IMR-90 (cell line): ENCODE measurements around the gene VILL.

Source experiments
- CEBPB ChIP-seq: IDR thresholded peaks from 2 replicates; pipeline ENCODE4 v1.6.1; 2012; ENCODE audit warnings: low read depth, low read length, improper control_type of control experiment
- CTCF ChIP-seq: conservative IDR thresholded peaks from 2 replicates; pipeline ENCODE4 v1.5.1; 2012; ENCODE audit warnings: mild to moderate bottlenecking, low read depth, low read length, improper control_type of control experiment
- MAFK ChIP-seq: IDR thresholded peaks from 2 replicates; pipeline ENCODE4 v1.6.1; 2012; ENCODE audit warnings: low read depth, low read length, improper control_type of control experiment
- MXI1 ChIP-seq: IDR thresholded peaks from 2 replicates; pipeline ENCODE4 v1.6.1; 2012; ENCODE audit warnings: low read depth, mild to moderate bottlenecking, low read length, moderate library complexity, borderline replicate concordance
- POLR2A ChIP-seq: IDR thresholded peaks from 2 replicates; pipeline ENCODE4 v1.6.1; 2012; ENCODE audit warnings: mild to moderate bottlenecking, low read depth, low read length
- RAD21 ChIP-seq: IDR thresholded peaks from 2 replicates; pipeline ENCODE4 v1.6.1; 2012; ENCODE audit warnings: low read length, improper control_type of control experiment
- RFX5 ChIP-seq: IDR thresholded peaks from 2 replicates; pipeline ENCODE4 v1.8.0; 2012; ENCODE audit warnings: low read depth, mild to moderate bottlenecking, low read length, moderate library complexity
- SMC3 ChIP-seq: fragments of 150-350 bp; IDR thresholded peaks from 2 replicates; pipeline ENCODE4 v1.6.1; 2016; ENCODE audit warnings: low read depth, mild to moderate bottlenecking, antibody characterized with exemption, low read length, moderate library complexity
- USF2 ChIP-seq: fragments of 150-350 bp; IDR thresholded peaks from 2 replicates; pipeline ENCODE4 v1.6.1; 2017; ENCODE audit warnings: mild to moderate bottlenecking, antibody characterized with exemption, low read length, low read depth

GRCh38 chr3:38026856-38027255 lies 36.3 kb downstream of the VILL start:
- TF ChIP-seq CTCF (no peak), MXI1 (no peak), POLR2A (no peak), CEBPB (no peak), MAFK (no peak), RAD21 (no peak), USF2 (no peak), RFX5 (no peak), SMC3 (no peak)
